Upper lobe of right lung (tissue), 1 donor: ENCODE measurements around the gene SGK1. TPM values are rescaled to one million over a fixed set of nuclear protein-coding genes. Genes with fewer than 3 reads are reported as not detected.
"Not testable (repeated sequence)": the region's sequence is repeated elsewhere in the genome, so short reads cannot be mapped to it uniquely, and the experiment has no call there.

ENCODE experiments used
- ATAC-seq: fragments of 200-7000 bp; cut with Tn5 transposase; one replicate; pipeline ENCODE4 v1.9.1; 2020; ENCODE audit warnings: mild to moderate bottlenecking, moderate library complexity
- DNase-seq: peaks from one replicate; pipeline ENCODE4 v3.0.0-alpha.2; 2020
- H3K27ac ChIP-seq: fragments of 200-600 bp; one replicate; pipeline ENCODE4 v1.8.0; 2022
- H3K27me3 ChIP-seq: fragments of 200-600 bp; one replicate; pipeline ENCODE4 v1.8.0; 2022; ENCODE audit warnings: mild to moderate bottlenecking
- H3K36me3 ChIP-seq: fragments of 200-600 bp; one replicate; pipeline ENCODE4 v1.8.0; 2022
- H3K4me1 ChIP-seq: fragments of 200-600 bp; one replicate; pipeline ENCODE4 v1.8.0; 2022
- H3K4me3 ChIP-seq: fragments of 200-600 bp; one replicate; pipeline ENCODE4 v1.8.0; 2022; ENCODE audit warnings: mild to moderate bottlenecking
- H3K9me3 ChIP-seq: fragments of 200-600 bp; one replicate; pipeline ENCODE4 v1.8.0; 2022
- intact Hi-C: fragments of 100-400 bp; cut with DNase I; formaldehyde crosslinking; loops from one replicate; pipeline ENCODE4 v1.11.0; 2022
- total RNA-seq: library from RNA; stranded (reverse); fragmentation: NEBNext Ultra II Directional; extraction: Animal tissue kit (Norgen Biotek cat#: 25700); gene quantifications from one replicate; pipeline ENCODE4 v1.2.1, GENCODE V29; 2021
- TF ChIP-seq, protein P1 (sequence below): fragments of 200-600 bp; IDR thresholded peaks from one replicate; pipeline ENCODE4 v1.8.0; 2022; ENCODE audit warnings: antibody characterized with exemption
- donor health status: DM: no; HTN: yes; CAD: no; lungs with severe emphysema.

Gene SGK1
- total RNA-seq, 1 donor from 2014 or later, result 204 TPM

GRCh38 chr6:134198093-134198492, 119.8 kb downstream of the SGK1 start:
- DNase-seq (no peak), ATAC-seq (no peak)
- no peak overlapping the region for H3K27ac ChIP-seq
- H3K9me3 ChIP-seq, result no peaks in the 10 kb centered on the region
- TF ChIP-seq, protein P1, sequence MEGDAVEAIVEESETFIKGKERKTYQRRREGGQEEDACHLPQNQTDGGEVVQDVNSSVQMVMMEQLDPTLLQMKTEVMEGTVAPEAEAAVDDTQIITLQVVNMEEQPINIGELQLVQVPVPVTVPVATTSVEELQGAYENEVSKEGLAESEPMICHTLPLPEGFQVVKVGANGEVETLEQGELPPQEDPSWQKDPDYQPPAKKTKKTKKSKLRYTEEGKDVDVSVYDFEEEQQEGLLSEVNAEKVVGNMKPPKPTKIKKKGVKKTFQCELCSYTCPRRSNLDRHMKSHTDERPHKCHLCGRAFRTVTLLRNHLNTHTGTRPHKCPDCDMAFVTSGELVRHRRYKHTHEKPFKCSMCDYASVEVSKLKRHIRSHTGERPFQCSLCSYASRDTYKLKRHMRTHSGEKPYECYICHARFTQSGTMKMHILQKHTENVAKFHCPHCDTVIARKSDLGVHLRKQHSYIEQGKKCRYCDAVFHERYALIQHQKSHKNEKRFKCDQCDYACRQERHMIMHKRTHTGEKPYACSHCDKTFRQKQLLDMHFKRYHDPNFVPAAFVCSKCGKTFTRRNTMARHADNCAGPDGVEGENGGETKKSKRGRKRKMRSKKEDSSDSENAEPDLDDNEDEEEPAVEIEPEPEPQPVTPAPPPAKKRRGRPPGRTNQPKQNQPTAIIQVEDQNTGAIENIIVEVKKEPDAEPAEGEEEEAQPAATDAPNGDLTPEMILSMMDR, result no peak
- no peaks in the 10 kb centered on the region for H3K36me3 ChIP-seq
- no peaks in the 10 kb centered on the region for H3K27me3 ChIP-seq
- H3K4me3 ChIP-seq, result no peak overlapping the region
- intact Hi-C loops, result no loop called here
- H3K4me1 ChIP-seq, result no peaks in the 10 kb centered on the region

DNA sequence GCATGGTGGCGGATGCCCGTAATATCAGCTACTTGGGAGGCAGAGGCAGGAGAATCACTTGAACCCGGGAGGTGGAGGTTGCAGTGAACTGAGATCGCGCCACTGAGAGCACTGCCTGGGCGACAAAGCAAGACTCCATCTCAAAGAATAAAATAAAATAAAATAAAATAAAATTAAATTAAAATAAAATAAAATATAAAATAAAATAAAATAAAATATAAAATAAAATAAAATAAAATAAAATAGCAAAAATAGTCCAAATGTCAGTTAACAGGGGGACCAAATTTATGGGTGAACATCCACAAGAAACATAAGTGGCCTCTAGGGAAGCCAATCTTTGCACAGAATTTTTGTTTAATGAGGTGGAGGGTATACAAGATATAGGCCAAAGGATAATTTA, 120.2 kb downstream of the SGK1 start:
- H3K27ac ChIP-seq, H3K4me1 ChIP-seq, DNase-seq, H3K4me3 ChIP-seq, ATAC-seq, H3K27me3 ChIP-seq, H3K9me3 ChIP-seq, H3K36me3 ChIP-seq, intact Hi-C loops: not testable (repeated sequence)

DNA sequence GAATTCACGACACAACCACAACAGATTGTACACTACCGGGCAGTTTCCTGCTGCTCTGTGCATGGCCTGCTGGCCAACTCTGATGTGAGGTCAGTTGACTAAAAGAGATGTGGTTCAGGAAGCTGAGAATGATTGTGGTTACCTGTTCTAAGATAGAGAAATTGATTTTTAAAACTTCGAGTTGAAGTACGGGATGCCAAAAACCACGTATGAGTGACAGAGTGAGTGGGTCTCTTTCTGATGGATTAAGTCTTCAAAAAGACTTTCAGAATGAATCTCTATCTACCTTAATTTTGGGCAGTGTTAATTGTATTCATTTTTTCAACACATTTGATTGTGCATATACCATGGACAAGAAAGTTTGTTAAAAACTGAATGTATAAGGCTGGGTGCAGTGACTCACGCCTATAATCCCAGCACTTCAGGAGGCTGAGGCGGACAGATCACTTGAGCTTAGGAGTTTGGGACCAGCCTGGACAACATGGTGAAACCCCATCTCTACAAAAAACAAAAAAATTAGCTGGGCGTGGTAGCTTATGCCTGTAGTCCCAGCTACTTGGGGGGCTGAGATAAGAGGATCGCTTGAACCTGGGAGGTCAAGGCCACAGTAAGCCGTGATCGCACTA, 121.2 kb downstream of the SGK1 start:
- H3K27me3 ChIP-seq, result no peaks in the 10 kb centered on the region

DNA sequence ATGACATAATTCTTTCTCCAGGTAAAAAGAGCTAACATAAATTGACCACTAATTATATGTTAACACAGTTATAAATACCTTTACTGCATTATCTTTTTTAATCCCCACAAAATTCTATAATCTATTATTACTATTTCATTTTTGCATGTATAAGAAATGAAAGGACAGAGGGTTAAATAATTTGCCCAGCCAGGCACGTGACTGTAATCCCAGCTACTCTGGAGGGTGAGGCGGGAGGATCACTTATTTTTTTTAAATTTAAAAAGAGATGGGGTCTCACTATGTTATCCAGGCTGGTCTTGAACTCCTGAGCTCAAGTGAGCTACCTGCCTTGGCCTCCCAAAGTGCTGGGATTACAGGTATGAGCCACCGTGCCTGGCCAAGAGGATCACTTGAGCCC, 121.9 kb downstream of the SGK1 start:
- ATAC-seq (no peak), DNase-seq (no peak)
- no peaks in the 10 kb centered on the region for H3K27me3 ChIP-seq
- no peaks in the 10 kb centered on the region for H3K4me1 ChIP-seq
- TF ChIP-seq, protein P1, result no peak
- no peak overlapping the region for H3K4me3 ChIP-seq
- no peaks in the 10 kb centered on the region for H3K36me3 ChIP-seq
- no peak overlapping the region for H3K27ac ChIP-seq
- H3K9me3 ChIP-seq, result no peaks in the 10 kb centered on the region
- intact Hi-C loops, result no loop called here

More for the DNA sequence above, 121.2 kb downstream of the SGK1 start:
- no peak overlapping the region for H3K4me3 ChIP-seq
- no peaks in the 10 kb centered on the region for H3K4me1 ChIP-seq
- TF ChIP-seq, protein P1, result no peak
- no peak overlapping the region for H3K27ac ChIP-seq
- H3K36me3 ChIP-seq, result no peaks in the 10 kb centered on the region
- H3K9me3 ChIP-seq, result no peaks in the 10 kb centered on the region
- intact Hi-C loops, result no loop called here
- DNase-seq, result no peak
- ATAC-seq, result no peak

DNA sequence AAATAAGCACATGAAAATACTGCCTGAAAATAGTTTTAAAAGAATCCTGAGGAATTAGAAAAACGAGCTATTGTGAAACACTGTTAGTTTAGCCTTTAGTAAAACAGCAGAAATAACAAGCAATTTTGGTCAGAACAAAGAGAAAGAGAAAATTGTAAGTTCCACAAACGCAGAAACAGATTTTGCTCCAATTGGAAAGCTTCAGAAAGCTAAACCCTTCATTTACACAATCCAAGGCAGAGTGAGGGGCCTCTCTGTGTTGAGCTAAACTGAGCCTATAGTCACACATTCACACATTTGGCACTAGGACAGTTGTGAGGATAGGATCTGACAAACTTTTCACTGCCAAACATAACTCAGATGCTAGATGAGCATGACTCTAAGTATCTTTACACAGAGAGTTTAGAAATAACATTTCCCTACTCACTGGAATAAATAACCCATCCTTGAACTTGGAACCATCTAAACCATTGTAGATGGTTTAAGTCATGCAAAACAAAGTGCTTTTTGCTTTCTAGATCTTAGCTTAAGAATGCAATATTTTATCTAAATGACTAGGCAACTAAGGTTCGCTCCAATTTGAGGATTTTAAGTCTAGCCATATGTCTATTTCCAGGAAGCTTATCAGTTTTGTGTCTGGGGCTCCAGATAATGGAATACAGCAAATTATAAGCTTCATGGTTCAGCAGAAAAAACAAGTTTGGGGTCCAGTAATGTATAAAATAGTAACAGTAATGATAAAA, 122.6 kb downstream of the SGK1 start:
- no peak overlapping the region for H3K27ac ChIP-seq
- H3K36me3 ChIP-seq, result no peaks in the 10 kb centered on the region
- TF ChIP-seq, protein P1, result no peak
- ATAC-seq, result no peak
- no peak for DNase-seq
- no peaks in the 10 kb centered on the region for H3K9me3 ChIP-seq
- H3K27me3 ChIP-seq, result no peaks in the 10 kb centered on the region
- no peaks in the 10 kb centered on the region for H3K4me1 ChIP-seq
- no peak overlapping the region for H3K4me3 ChIP-seq
- intact Hi-C loops, result no loop called here
